ENCODE measurements around the gene ISG20.

ISG20 gene

GRCh38 chr15:88609344-88610090 lies 29.3 kb upstream of the ISG20 start:
- Histone ChIP-seq H3K4me3 (ENCODE audit: low read length, poor library complexity, severe bottlenecking) (no peak overlapping the region), H3K9me3 (ENCODE audit: insufficient read depth, low read depth, low read length) (no peaks in the 10 kb centered on the region), H3K79me2 (ENCODE audit: insufficient read depth, low read length) (no peaks in the 10 kb centered on the region), H3K9ac (ENCODE audit: low read depth, low read length, poor library complexity, severe bottlenecking) (no peak overlapping the region), H3K4me1 (ENCODE audit: insufficient read depth, low read length, poor library complexity, severe bottlenecking) (peaks cover 9% of the 10 kb centered on the region), H3K9me2 (replicated peaks; ENCODE audit: low read depth, low read length) (no peaks in the 10 kb centered on the region), H4K20me1 (ENCODE audit: insufficient read depth, low read length, poor library complexity, severe bottlenecking) (no peaks in the 10 kb centered on the region), H3F3A (ENCODE audit: low read depth) (no peaks in the 10 kb centered on the region), H3K4me2 (ENCODE audit: low read depth, low read length, poor library complexity, severe bottlenecking) (no peak overlapping the region), H3K36me3 (ENCODE audit: insufficient read depth, low read length) (no peaks in the 10 kb centered on the region), H2AFZ (ENCODE audit: low read length) (no peak overlapping the region), H3K27me3 (ENCODE audit: insufficient read depth, low read length, poor library complexity, severe bottlenecking) (no peaks in the 10 kb centered on the region)
- TF ChIP-seq EZH2phosphoT487 (IDR thresholded peaks at IDR 0.05; ENCODE audit: borderline replicate concordance) (no peak), CTCF (conservative IDR thresholded peaks at IDR 0.05; ENCODE audit: low read length) (no peak)

- no peaks in the 10 kb centered on the region for H3K36me3 ChIP-seq (ENCODE audit: insufficient read depth, low read length)
- no peaks in the 10 kb centered on the region for H3K9me2 ChIP-seq (replicated peaks; ENCODE audit: low read depth, low read length)
- peaks cover 9% of the 10 kb centered on the region for H3K4me1 ChIP-seq (ENCODE audit: insufficient read depth, low read length, poor library complexity, severe bottlenecking)
Measured at GRCh38 chr15:88610701-88611231, 28.1 kb upstream of the ISG20 start.

GRCh38 chr15:88612186-88612796 lies 26.5 kb upstream of the ISG20 start:
- H3K79me2 ChIP-seq (ENCODE audit: insufficient read depth, low read length), result no peaks in the 10 kb centered on the region
- TF ChIP-seq EZH2phosphoT487 (IDR thresholded peaks at IDR 0.05; ENCODE audit: borderline replicate concordance), result no peak
- no peak for TF ChIP-seq CTCF (conservative IDR thresholded peaks at IDR 0.05; ENCODE audit: low read length)
- H3K27me3 ChIP-seq (ENCODE audit: insufficient read depth, low read length, poor library complexity, severe bottlenecking), result no peaks in the 10 kb centered on the region
- peaks cover 9% of the 10 kb centered on the region for H3K4me1 ChIP-seq (ENCODE audit: insufficient read depth, low read length, poor library complexity, severe bottlenecking)
- H3K9ac ChIP-seq (ENCODE audit: low read depth, low read length, poor library complexity, severe bottlenecking), result no peak overlapping the region
- no peaks in the 10 kb centered on the region for H3F3A ChIP-seq (ENCODE audit: low read depth)
- no peaks in the 10 kb centered on the region for H4K20me1 ChIP-seq (ENCODE audit: insufficient read depth, low read length, poor library complexity, severe bottlenecking)
- H3K9me2 ChIP-seq (replicated peaks; ENCODE audit: low read depth, low read length), result no peaks in the 10 kb centered on the region
- H3K4me3 ChIP-seq (ENCODE audit: low read length, poor library complexity, severe bottlenecking), result no peak overlapping the region
- H3K4me2 ChIP-seq (ENCODE audit: low read depth, low read length, poor library complexity, severe bottlenecking), result no peak overlapping the region
- H2AFZ ChIP-seq (ENCODE audit: low read length), result no peak overlapping the region
- H3K36me3 ChIP-seq (ENCODE audit: insufficient read depth, low read length), result no peaks in the 10 kb centered on the region
- no peaks in the 10 kb centered on the region for H3K9me3 ChIP-seq (ENCODE audit: insufficient read depth, low read depth, low read length)

More at GRCh38 chr15:88610701-88611231, 28.1 kb upstream of the ISG20 start:
- Histone ChIP-seq H3K27me3 (ENCODE audit: insufficient read depth, low read length, poor library complexity, severe bottlenecking) (no peaks in the 10 kb centered on the region), H3K9me3 (ENCODE audit: insufficient read depth, low read depth, low read length) (no peaks in the 10 kb centered on the region), H3K79me2 (ENCODE audit: insufficient read depth, low read length) (no peaks in the 10 kb centered on the region), H3F3A (ENCODE audit: low read depth) (no peaks in the 10 kb centered on the region), H3K9ac (ENCODE audit: low read depth, low read length, poor library complexity, severe bottlenecking) (no peak overlapping the region), H3K4me3 (ENCODE audit: low read length, poor library complexity, severe bottlenecking) (peak overlapping the region; percentile 24), H3K4me2 (ENCODE audit: low read depth, low read length, poor library complexity, severe bottlenecking) (peak overlapping the region; percentile 30), H2AFZ (ENCODE audit: low read length) (no peak overlapping the region), H4K20me1 (ENCODE audit: insufficient read depth, low read length, poor library complexity, severe bottlenecking) (no peaks in the 10 kb centered on the region)
- TF ChIP-seq EZH2phosphoT487 (IDR thresholded peaks at IDR 0.05; ENCODE audit: borderline replicate concordance), result no peak
- peak; percentile 28 for TF ChIP-seq CTCF (conservative IDR thresholded peaks at IDR 0.05; ENCODE audit: low read length)

Data from Loucy (cell line).